ENCODE measurements around the gene SV2B. TPM values are rescaled to one million over a fixed set of nuclear protein-coding genes. Genes with fewer than 3 reads are reported as not detected.

SV2B gene
- total RNA-seq, 1 experiment from 2014 or later, result not detected

DNA sequence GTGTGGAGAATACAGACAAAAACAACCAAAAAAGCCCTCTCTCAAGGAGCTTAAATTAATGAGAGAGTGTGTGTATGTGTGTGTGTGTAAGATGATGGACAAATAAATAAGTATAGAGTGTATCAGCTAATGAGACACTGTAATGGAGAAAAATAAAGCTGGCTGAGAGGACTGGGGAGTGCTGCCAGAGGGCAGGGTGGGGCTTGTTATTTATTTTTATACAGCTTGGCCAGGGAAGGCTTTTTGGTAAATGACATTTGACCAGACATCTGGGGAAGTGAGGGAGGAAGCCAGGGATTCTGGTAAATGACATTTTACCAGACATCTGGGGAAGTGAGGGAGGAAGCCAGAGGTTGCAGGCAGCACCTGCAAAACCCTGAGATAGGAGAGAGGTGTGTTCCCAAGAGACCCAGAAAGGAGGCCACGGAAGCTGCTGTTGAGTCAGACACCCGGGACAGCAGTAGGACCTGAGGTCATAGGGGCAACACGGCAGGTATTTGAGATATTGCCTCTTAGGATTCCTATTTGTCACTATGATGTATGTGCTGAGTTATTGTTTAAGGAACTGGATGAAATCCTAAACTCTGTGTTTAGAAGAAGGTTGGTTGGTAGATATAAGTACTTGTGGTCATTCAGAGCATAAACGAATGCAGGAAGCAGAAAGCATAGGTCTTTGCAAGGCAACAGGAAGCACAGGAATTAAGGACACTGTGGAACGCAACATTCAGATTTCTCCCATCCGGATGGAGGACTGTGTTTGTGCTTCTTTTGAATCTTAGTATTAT lies 2.7 kb downstream of the SV2B start:
- no peak for DNase-seq (ENCODE audit: low spot score)

DNA sequence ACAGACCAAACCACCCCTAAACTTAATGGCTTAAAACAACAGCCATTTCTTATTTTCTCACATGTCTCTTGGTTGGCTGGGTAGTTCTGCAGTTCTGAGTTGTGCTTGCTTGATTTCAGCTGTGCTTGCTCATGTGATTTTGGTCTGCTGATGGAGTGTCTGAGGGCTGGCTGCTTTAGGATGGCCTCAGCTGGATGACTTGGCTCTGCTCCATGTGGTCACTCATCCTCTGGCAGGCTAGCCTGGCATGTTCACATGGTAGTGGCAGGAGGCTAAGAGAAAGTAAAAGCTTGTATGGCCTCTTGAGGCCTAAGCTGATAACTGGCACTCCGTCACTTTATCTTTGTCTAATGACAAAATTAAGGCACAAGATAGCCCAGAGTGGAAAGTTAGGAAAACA lies 4.1 kb downstream of the SV2B start:
- no peak for DNase-seq (ENCODE audit: low spot score)

DNA sequence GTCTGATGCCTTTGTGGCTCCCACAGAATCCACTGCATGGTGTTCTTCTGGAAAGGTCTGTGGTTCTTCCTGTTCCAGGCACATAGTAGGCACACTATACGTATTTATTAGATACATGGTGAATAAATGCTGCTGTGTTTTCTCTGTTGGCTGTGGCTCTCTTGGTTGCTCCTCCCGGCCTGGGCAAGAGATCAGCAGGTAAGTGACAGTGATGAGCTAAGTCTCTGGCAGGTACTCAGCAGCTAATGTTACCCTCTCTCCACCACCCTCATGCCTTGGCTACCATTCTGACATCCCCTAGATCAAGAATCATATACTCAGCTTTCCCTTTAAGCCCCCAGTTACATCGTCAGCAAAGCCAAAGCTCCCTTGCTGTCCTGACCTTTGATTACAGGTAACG lies 8.4 kb downstream of the SV2B start:
- DNase-seq (ENCODE audit: low spot score), result no peak

DNA sequence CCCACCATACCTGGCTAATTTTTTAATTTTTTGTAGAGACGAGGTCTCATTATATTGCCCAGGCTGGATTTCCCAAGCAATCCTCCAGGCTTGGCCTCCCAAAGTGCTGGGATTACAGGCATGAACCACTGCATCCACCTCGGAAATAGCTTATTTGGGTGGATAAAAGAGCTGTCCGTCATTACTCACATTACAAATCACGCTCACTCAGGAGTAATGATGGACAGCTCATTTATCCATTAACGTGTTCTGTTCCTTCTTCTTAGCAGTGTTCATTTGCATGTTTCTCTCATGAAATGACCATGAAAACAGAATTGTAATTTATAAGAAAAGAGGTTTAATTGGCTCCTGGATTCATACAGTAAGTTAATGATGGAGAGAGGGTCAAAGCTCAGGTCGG lies 9.8 kb downstream of the SV2B start:
- no peak for DNase-seq (ENCODE audit: low spot score)

DNA sequence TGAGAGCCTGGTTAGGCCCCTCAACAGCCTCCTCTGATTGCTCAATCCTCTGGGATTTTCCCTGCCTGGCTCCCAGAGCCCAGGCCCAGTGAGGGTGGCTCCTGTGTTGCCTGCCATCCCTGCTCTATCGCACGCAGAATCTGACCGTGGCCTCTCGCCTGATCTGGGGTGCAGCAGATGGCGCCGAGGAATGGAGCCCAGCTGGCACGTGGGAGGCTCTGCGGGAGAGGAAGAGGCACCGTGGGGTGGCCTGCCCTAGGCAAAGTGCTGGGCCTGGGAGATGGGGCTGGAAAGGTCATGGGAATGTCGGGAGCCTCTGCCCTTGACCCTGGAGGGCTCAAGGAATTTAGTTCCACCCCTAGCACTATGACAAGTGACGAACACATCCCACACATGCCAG lies 10.3 kb downstream of the SV2B start:
- no peak for DNase-seq (ENCODE audit: low spot score)

DNA sequence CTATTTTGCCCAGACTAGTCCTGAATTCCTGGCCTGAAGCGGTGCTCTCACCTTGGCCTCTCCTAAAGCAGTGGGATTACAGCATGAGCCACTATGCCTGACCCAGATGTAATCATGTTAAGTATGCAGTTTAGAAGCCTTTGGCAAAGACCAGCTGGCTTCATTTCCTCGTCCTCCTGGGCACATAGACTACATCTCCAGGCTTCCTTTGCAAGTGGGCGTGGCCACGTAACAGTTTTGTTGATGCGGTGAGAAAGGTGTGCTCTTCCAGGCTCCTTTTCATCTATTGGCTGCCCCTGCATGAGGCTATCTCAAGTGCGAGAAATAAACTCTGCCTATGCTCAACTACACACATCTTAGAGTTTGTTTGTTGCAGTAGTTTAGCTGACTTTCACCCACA lies 13.0 kb downstream of the SV2B start:
- no peak for DNase-seq (ENCODE audit: low spot score)

DNA sequence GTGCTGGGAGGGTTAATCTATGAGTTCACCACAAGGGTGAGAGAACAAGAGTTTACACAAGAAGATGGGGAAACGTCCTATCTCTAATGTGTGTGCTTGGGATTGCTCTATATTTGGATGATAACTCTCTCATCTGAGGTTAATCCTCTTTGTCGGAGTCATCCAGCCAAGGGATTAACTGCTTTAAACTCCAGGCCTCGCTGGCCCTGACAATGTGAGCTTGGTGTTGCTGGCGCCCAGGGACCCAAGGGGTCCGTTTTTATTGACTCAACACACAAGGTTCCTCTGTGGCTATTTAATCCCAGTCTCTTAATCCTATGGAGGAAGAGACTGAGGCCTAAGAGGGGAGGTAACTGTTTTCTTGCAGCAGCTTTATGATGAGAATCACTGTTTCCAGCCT lies 14.2 kb downstream of the SV2B start:
- no peak for DNase-seq (ENCODE audit: low spot score)

DNA sequence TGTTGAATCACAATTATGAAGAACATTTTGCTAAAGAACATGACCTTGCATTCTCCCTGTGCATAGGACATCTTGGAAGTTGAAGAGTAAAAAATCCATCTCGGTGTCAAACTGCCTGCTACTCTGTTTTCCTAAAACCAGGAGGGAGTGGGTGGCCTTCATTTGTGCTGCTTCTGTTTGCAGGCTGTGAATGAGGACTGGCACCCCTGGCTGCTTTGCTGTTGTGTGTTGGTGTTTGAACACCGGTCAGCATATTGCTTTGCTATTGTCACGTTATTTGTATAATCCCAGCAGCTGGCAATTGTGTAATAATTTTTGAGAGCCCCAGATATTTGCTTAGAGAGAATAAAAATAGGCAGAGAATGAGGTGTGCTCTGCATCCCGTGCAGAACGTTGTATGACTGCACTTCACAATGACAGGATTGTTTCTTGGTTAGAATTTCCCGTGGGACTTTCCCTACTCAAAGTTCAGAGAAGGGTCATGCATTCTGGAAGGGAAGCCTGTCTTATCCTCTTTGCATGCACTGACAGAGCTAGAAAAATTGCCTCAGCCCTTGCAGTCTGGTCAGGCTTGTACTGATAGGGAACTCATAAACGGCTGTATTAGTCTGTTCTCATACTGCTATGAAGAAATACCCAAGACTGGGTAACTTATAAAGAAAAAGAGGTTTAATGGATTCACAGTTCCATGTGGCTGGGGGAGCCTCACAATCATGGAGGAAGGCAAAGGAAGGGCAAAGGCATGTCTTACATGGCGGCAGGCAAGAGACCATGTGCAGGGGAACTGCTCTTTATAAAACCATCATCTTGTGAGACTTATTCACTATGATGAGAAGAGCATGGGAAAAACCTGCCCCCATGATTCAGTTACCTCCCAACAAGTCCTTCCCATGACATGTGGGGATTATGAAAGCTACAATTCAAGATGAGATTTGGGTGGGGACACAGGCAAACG lies 16.3 kb downstream of the SV2B start:
- DNase-seq (ENCODE audit: low spot score), result no peak

DNA sequence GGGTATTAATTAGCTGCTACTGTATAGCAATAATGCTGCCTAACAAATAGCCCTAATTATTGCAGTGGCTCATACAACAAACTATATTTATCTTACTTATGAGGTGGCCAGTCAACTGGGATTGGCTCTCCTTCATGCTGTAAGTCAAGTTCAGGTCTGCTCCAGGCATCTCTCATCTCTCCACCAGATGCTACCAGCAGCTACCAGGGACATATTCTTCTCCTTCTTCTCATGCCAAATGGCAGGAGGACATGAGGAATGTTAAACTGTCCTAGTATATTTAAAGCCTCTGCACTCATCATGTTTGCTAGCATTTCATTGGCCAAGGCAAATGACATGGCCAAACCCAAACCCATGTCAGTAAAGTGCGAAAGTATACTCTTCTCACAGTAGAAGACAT lies 17.3 kb downstream of the SV2B start:
- DNase-seq (ENCODE audit: low spot score), result no peak

DNA sequence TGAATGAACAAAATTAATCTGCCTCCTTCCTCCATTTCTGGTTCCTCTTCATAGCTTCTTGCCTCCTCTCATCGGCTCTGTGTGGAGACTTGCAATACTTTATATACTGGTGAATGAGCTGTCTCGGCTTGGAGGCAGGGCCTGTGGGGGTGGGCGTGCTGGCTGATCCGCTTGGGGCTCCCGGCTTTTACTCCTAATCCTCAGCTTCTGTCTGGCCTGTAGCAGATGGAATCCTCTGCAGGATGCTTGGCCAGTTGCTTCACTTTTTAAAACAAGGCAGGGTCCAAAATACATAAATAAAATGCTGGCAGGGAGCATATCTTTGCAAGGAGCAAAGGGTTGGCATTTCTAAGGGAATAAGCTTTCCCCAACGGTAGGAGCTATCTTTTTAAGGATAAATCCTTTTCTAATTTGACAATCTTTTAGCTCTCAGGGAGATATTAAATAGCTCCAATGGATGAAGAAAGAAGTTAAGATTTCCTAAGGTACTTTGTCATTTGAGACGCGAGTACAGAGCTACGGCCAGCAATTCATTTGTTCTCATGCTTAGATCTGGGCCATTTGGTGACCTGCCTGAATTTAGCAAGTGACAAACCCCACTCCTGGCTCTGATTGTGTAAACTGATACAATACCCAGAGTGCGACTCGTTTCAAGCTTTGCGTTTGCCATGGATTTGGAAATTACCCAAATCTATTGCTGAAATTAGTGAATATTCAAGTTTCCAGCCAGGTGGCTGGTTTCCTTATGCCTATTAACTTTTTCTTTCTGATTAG lies 18.9 kb downstream of the SV2B start:
- no peak for DNase-seq (ENCODE audit: low spot score)

DNA sequence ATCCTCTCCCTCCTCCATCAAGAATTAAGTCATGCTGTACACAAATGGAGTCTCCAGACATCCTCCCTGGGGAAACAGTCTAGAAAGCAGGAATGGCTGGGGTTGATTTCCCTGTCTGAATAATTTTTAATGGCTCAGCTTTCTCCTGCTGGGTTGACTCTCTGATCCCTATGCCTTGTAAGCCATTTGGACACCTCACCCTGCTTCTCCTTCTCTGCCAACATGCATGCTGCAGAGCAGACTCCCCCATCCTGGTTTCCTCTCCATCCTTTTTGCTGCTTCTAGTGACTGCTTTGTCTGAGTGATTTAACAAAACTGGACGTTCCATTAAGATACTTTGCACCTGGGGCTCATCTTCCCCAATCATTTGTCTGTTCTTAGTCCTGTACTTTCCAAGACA lies 22.2 kb downstream of the SV2B start:
- no peak for DNase-seq (ENCODE audit: low spot score)

DNA sequence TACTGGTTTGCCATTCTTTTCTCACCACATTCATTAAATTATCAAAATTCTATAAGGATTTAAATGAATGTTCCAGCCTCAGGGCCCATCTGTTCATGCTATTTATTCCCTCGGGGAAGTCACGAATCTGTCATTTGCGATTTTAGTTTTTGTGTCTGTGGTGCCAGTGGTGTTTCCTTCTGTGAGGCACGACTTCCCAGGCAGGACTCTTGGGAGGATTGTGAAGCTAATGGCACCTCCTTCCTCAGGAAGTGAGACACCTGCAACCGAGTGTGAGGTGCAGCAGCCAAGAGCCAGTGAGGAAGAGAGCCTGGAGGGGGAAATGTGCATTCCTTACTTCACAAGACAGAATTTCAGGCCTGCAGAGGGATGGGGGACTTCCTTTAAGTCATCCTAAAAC lies 24.1 kb downstream of the SV2B start:
- DNase-seq (ENCODE audit: low spot score), result no peak

DNA sequence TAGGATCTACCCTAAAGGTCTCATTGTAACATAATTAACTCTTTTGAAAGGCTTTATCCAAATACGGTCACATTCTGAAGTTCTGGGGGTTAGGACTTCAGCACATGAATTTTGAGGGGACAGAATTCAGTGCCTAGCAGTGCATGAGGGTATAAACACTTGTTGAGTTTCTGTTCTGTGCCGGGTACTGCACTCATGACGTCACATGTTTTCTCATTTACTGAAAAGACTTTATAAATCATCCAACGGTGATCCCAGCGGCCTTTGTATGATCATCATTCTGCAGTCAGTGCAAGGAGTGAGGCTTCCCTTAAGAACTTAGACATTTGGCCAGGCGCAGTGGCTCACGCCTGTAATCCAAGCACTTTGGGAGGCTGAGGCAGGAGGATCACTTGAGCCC lies 25.1 kb downstream of the SV2B start:
- DNase-seq (ENCODE audit: low spot score), result no peak

DNA sequence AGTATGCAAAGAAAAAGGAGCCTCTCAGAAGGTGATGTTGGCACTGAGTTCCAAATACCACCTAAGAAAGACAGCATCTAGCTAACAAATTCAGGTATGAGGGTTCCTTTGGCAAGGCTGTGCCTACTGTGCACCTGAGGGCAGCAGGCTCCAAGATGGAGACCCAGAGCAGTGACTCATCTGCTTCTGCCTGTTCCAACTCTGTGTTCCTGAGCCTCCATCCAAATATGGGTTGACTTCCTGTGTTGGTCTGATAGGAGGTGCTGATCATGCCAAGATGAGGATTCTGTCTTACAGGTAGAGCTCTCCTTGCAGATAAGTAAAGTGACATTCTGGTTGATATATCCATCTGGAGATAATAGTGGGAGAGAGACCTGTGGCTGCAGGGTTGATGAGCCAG lies 26.0 kb downstream of the SV2B start:
- no peak for DNase-seq (ENCODE audit: low spot score)

DNA sequence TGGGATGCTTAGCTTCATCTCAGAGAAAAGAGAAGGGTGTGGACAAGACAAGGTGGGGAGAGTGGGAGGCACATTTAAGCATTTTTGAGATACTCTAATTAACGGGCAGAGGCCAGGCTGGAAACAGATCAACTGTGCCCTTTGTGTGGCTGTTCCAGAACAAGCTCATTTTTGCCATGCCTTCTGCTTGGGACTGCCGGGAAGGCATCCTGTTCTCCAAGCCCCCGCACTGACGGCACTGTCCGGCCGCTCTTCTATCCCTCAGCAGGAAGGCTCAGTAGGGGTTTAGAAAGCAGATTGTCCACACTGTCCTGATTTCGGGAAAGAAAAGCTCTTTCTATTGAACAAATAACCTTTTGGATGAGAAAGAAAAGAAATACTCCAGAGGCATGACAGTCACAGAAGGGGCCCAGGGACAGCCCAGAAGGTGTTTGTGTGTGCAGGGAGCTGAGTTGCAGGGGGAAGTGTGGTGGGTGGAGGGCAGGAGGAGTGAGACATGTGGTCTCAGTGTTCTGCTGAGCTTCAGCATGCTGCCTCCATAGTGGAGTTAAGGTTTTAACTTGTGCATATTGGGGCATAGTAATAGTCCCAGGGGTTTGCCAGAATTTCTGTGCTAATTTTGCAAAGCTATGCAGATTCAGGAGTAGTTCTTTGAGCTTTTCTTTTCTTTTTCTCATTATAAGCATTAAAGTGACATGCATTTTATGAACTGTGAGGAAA lies 27.3 kb downstream of the SV2B start:
- no peak for DNase-seq (ENCODE audit: low spot score)

DNA sequence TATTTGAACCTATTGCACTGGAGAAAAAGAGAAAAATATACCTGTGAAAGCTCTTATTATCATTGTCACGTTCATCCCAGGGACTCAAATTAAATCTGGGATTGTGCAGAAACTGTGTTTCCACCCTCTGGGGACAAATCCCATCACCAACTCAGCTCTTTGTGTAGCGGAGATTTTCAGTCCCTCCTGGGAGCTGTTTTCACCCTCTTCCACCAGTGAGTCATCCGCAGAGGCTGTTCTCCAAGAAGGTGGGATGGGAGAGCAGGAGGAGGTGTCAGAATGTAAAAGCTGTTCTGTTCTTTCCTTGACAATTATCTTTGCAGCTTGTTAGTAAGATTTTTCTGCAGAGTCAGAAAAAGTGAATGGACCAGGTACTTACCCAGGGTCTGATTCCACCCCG lies 28.0 kb downstream of the SV2B start:
- DNase-seq (ENCODE audit: low spot score), result no peak

DNA sequence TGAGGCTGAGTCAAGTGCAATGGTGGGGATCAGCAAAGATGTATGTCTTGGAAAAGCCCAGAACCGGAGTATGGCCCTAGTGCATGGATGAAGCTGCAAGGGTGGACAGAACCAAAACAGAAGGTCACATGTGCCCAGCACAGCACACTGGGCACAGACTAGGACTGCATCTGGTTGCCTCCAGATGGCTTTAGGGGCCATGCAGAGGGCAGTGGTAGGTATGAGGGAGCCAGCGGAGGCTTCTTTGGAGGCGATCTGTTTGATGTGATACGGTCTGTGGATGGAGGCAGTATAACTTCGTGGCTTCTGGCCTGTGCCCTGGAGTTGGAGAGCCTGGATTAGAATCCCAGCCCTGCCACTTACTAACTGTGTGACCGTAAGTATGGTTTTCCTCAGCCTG lies 29.4 kb downstream of the SV2B start:
- no peak for DNase-seq (ENCODE audit: low spot score)

DNA sequence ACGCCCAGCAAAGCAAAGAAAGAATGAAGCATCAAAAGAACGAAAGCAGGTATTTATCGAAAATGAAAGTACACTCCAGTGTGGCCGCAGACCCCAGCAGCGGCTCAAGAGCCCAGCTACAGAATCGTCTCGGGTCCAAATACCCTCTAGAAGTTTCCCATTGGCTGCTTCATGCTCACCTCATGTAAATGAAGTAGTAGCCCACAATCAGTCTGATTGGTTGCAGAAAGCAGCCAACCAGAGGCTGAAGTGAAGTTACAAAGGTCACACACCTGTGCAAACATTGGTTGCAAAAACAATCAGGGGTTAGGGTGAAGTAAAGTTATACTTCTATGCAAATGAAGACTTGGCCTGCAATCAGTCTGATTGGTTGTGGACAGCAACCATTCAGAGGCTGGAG lies 32.0 kb downstream of the SV2B start:
- DNase-seq (ENCODE audit: low spot score), result no peak

DNA sequence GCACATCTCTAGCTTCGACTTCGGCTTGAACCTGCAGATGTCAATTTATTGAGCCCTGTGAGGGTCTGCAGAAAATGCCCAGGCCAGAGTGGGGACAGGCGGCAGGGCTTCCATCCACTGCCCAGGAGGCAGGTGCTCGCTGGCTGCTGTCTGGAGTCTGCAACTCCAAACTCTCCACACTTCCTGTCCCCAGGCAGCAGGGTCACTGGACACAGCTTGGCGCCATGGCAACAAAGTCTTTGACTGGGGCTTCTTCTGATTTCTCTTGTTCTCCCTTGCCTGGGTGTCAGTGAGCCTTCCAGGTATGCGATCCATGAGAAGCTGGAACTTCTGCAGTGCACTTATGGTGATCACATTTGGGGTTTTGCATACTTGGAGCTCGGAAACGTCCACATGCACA lies 33.5 kb downstream of the SV2B start:
- no peak for DNase-seq (ENCODE audit: low spot score)

DNA sequence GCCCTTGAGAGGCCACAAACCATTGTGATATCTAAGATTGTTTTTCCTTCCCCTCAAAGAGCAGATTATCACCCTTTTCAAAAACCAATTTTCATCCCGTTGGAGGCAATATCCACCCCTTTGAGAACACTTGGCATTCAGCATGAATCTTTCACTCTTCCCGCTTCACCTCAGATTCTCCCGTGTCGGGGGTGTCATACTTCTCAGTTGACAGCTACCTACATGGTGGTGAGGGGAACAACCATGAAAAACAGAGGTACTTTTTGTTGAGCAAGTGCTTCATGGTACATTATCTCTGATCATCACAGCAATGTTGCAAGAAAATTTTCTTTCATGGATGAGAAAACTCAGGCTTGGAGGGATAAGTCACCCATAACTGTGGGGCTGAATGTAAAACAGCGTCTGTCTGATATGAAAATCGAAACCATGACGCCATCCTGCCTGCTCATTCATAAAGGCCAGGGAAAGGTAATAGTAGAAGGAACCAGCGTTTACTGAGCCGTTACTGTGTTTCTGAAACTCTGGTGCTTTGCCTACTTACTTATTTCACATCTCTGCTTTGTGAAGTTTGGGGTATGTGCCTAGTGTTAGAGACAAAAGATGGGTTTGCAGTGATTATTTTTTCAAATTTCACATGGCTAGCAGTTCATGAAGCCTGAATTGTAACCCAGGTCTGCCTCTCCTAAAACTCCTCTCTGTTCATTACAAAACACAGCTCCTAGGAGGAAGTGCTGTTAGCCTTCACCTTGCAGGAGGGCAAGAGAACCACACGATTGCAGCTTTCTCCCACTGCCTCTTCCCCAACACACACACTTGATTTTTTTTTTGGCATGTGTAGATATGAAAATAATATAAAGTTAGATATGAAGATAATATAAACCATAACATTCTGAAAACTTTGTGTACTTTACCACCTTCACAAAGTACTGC lies 35.4 kb downstream of the SV2B start:
- no peak for DNase-seq (ENCODE audit: low spot score)
